Activated CD8-positive, alpha-beta T cell treated with anti-CD3 and anti-CD28 coated beads for 36 hours (primary cell): ENCODE results near the gene TUSC2. TPM values are rescaled to one million over a fixed set of nuclear protein-coding genes. Genes with fewer than 3 reads are reported as not detected.
A peak's percentile ranks its signal among the peaks of the same experiment; 100 is the strongest.

Source experiments
- ATAC-seq: fragments of 200-7000 bp; cut with Tn5 transposase; one replicate; pipeline ENCODE4 v1.10.0; 2021; ENCODE audit warnings: mild to moderate bottlenecking, moderate library complexity
- CTCF ChIA-PET: fragments of 350-600 bp; sonication (Branson Sonifier 250); formaldehyde crosslinking; loops from one replicate; lab custom pipeline; 2021; ENCODE audit warnings: antibody characterized with exemption; lab: Charles Lee
- POLR2A ChIA-PET: fragments of 350-600 bp; sonication (Branson Sonifier 250); formaldehyde crosslinking; loops from one replicate; lab custom pipeline; 2021; ENCODE audit warnings: antibody characterized with exemption; lab: Charles Lee
- DNase-seq: peaks from one replicate; pipeline ENCODE4 v3.0.0-alpha.2; 2020
- H3K27ac Mint-ChIP-seq: one replicate; pipeline ENCODE4 v1.8.0; 2021; ENCODE audit warnings: mild to moderate bottlenecking, mixed read lengths
- H3K27me3 Mint-ChIP-seq: one replicate; pipeline ENCODE4 v1.8.0; 2021; ENCODE audit warnings: mixed read lengths
- H3K36me3 Mint-ChIP-seq: one replicate; pipeline ENCODE4 v1.8.0; 2021; ENCODE audit warnings: low read depth, mixed read lengths
- H3K4me1 Mint-ChIP-seq: one replicate; pipeline ENCODE4 v1.8.0; 2021; ENCODE audit warnings: low read depth, mixed read lengths
- H3K4me3 Mint-ChIP-seq: one replicate; pipeline ENCODE4 v1.8.0; 2021; ENCODE audit warnings: mild to moderate bottlenecking, moderate library complexity, mixed read lengths
- H3K9me3 Mint-ChIP-seq: one replicate; pipeline ENCODE4 v1.8.0; 2021; ENCODE audit warnings: mixed read lengths
- intact Hi-C: fragments of 100-400 bp; cut with micrococcal nuclease; formaldehyde crosslinking; loops from one replicate; pipeline ENCODE4 v1.10.0; 2022
- total RNA-seq, 2 experiments: library from RNA; stranded (reverse); gene quantifications; one replicate each; pipeline ENCODE4 v1.2.3, GENCODE V29; 2021
- TF ChIP-seq, protein P1 (sequence below): fragments of 200-600 bp; IDR thresholded peaks from one replicate; pipeline ENCODE4 v1.8.0; 2022; ENCODE audit warnings: antibody characterized with exemption, mild to moderate bottlenecking

TUSC2 gene
- total RNA-seq, 2 experiments from 2014 or later, result 16.7 to 19.5 TPM

GRCh38 chr3:50318615-50319014, 9.4 kb downstream of the TUSC2 start:
- TF ChIP-seq, protein P1, sequence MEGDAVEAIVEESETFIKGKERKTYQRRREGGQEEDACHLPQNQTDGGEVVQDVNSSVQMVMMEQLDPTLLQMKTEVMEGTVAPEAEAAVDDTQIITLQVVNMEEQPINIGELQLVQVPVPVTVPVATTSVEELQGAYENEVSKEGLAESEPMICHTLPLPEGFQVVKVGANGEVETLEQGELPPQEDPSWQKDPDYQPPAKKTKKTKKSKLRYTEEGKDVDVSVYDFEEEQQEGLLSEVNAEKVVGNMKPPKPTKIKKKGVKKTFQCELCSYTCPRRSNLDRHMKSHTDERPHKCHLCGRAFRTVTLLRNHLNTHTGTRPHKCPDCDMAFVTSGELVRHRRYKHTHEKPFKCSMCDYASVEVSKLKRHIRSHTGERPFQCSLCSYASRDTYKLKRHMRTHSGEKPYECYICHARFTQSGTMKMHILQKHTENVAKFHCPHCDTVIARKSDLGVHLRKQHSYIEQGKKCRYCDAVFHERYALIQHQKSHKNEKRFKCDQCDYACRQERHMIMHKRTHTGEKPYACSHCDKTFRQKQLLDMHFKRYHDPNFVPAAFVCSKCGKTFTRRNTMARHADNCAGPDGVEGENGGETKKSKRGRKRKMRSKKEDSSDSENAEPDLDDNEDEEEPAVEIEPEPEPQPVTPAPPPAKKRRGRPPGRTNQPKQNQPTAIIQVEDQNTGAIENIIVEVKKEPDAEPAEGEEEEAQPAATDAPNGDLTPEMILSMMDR, result no peak
- DNase-seq (no peak), ATAC-seq (no peak)
- H3K4me1 Mint-ChIP-seq, result peaks cover 37% of the 10 kb centered on the region
- ChIA-PET POLR2A (interaction anchor here (0.6 to 13.4 kb wide), 7 partner anchors 9 to 453 kb away, joined by 3 to 126 read pairs (median 3); partner anchors contain the start of genes IFRD2, RASSF1 and TUSC2), CTCF (interaction anchor here (1.7 to 3.4 kb wide), 4 partner anchors 9 to 124 kb away, joined by 5 to 10 read pairs (median 8); partner anchors contain the start of genes HYAL3, NAA80 and TUSC2)
- H3K9me3 Mint-ChIP-seq, result no peaks in the 10 kb centered on the region
- H3K27me3 Mint-ChIP-seq, result no peaks in the 10 kb centered on the region
- no peak overlapping the region for H3K4me3 Mint-ChIP-seq
- intact Hi-C loops, result no loop called here
- H3K27ac Mint-ChIP-seq, result no peak overlapping the region
- peaks cover 1% of the 10 kb centered on the region for H3K36me3 Mint-ChIP-seq

- ATAC-seq, result no peak
- peaks cover 37% of the 10 kb centered on the region for H3K4me1 Mint-ChIP-seq
- H3K27me3 Mint-ChIP-seq, result no peaks in the 10 kb centered on the region
- DNase-seq, result no peak
- intact Hi-C loops, result no loop called here
- no peak overlapping the region for H3K27ac Mint-ChIP-seq
- no peaks in the 10 kb centered on the region for H3K9me3 Mint-ChIP-seq
- ChIA-PET CTCF (interaction anchor here (1.2 to 2.8 kb wide), 5 partner anchors 10 to 124 kb away, joined by 3 to 9 read pairs (median 5); partner anchors contain the start of genes HYAL3, NAA80 and TUSC2), POLR2A (interaction anchor here (1.0 to 13.4 kb wide), 4 partner anchors 9 to 18 kb away, joined by 3 to 126 read pairs (median 4); partner anchors contain the start of genes RASSF1 and TUSC2)
- H3K4me3 Mint-ChIP-seq, result no peak overlapping the region
- TF ChIP-seq, protein P1, result no peak
- peaks cover 1% of the 10 kb centered on the region for H3K36me3 Mint-ChIP-seq
These were observed 9.9 kb downstream of the TUSC2 start for GRCh38 chr3:50318163-50318562.

- DNase-seq (no peak), ATAC-seq (no peak)
- intact Hi-C loops, result no loop called here
- no peaks in the 10 kb centered on the region for H3K27me3 Mint-ChIP-seq
- TF ChIP-seq, protein P1, result no peak
- ChIA-PET CTCF (interaction anchor here (1.2 to 2.8 kb wide), 3 partner anchors 11 to 30 kb away, joined by 3 to 9 read pairs (median 3); partner anchors contain the start of gene TUSC2), POLR2A (interaction anchor here (0.9 to 13.4 kb wide), 3 partner anchors 11 to 167 kb away, joined by 3 to 126 read pairs (median 4); partner anchors contain the start of genes RASSF1 and TUSC2)
- peaks cover 1% of the 10 kb centered on the region for H3K36me3 Mint-ChIP-seq
- H3K9me3 Mint-ChIP-seq, result no peaks in the 10 kb centered on the region
- H3K27ac Mint-ChIP-seq, result no peak overlapping the region
- peaks cover 36% of the 10 kb centered on the region for H3K4me1 Mint-ChIP-seq
- H3K4me3 Mint-ChIP-seq, result no peak overlapping the region
These were observed 10.7 kb downstream of the TUSC2 start for GRCh38 chr3:50317300-50317699.

DNA sequence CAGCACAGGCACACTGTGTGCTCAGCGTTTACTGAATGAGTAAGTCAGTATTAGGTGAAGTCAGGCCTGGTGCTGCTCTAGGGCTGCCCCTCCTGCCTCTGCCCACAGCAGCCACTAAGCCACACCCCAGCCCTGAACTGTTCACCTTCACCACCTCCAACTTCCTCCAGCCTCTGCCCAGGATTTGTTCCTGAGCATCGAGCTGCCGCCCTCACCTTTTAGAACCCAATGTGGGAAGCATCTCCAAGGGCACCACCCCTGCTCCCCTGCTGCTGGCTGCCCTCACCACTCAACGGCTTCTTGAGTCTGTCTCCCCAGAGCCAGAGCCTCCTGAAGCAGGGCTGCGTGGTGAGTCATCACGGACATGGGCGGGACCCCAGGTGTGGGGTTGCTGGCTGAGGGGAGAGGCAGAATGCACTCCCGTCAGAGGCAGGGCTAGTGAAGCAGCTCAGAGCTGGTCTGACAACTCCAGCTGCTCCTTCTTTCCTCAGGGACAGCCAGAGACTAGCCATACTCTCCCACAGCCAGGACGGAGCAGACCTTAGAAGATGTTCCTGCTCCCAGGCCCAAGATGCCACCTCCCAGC, 11.3 kb downstream of the TUSC2 start:
- Mint-ChIP-seq H3K27ac (peak overlapping the region; percentile 82), H3K9me3 (no peaks in the 10 kb centered on the region), H3K4me1 (peaks cover 34% of the 10 kb centered on the region), H3K36me3 (peaks cover 1% of the 10 kb centered on the region), H3K4me3 (no peak overlapping the region), H3K27me3 (no peaks in the 10 kb centered on the region)
- intact Hi-C loops, result no loop called here
- TF ChIP-seq, protein P1, result no peak
- POLR2A ChIA-PET, result interaction anchor here (13.4 kb wide), 1 partner anchor 19 kb away, joined by 126 read pairs; the partner anchor contains the start of gene RASSF1
- CTCF ChIA-PET, result interaction anchor here (1.2 to 2.8 kb wide), 2 partner anchors 11 to 30 kb away, joined by 3 to 9 read pairs; partner anchors contain the start of gene TUSC2
- DNase-seq (peak; percentile 80), ATAC-seq (peak; percentile 65)

GRCh38 chr3:50314816-50315215, 13.2 kb downstream of the TUSC2 start:
- Mint-ChIP-seq H3K4me1 (peaks cover 29% of the 10 kb centered on the region), H3K27ac (no peak overlapping the region), H3K36me3 (peaks cover 2% of the 10 kb centered on the region), H3K9me3 (peaks cover under 1% of the 10 kb centered on the region), H3K27me3 (no peaks in the 10 kb centered on the region), H3K4me3 (no peak overlapping the region)
- TF ChIP-seq, protein P1, result no peak
- ChIA-PET POLR2A (interaction anchor here (0.7 to 13.4 kb wide), 3 partner anchors 8 to 22 kb away, joined by 3 to 126 read pairs (median 4); partner anchors contain the start of genes IFRD2 and RASSF1), CTCF (interaction anchor here (1.1 to 2.9 kb wide), 6 partner anchors 9 to 55 kb away, joined by 3 to 12 read pairs (median 3); partner anchors contain the start of genes HYAL3 and NAA80)
- DNase-seq (no peak), ATAC-seq (no peak)
- intact Hi-C loops, result no loop called here
